Purkinje cell (primary cell): ENCODE measurements around the gene TBXA2R. TPM values are rescaled to one million over a fixed set of nuclear protein-coding genes. Genes with fewer than 3 reads are reported as not detected.

Experiments
- polyA plus RNA-seq: library from polyadenylated mRNA; unstranded; fragments of >200 nt; fragmentation: Nextera tagmentation; gene quantifications from 2 replicates; pipeline ENCODE4 v1.2.1, GENCODE V29; 2014

Gene TBXA2R
- not detected in 2 replicates for polyA plus RNA-seq

GRCh38 chr19:3606690-3607289, at the start of gene TBXA2R:
Gene TBXA2R, minus strand, starts transcription at chr19:3606875. Its CDS starts 6,241 bp downstream, at chr19:3600634.

DNA sequence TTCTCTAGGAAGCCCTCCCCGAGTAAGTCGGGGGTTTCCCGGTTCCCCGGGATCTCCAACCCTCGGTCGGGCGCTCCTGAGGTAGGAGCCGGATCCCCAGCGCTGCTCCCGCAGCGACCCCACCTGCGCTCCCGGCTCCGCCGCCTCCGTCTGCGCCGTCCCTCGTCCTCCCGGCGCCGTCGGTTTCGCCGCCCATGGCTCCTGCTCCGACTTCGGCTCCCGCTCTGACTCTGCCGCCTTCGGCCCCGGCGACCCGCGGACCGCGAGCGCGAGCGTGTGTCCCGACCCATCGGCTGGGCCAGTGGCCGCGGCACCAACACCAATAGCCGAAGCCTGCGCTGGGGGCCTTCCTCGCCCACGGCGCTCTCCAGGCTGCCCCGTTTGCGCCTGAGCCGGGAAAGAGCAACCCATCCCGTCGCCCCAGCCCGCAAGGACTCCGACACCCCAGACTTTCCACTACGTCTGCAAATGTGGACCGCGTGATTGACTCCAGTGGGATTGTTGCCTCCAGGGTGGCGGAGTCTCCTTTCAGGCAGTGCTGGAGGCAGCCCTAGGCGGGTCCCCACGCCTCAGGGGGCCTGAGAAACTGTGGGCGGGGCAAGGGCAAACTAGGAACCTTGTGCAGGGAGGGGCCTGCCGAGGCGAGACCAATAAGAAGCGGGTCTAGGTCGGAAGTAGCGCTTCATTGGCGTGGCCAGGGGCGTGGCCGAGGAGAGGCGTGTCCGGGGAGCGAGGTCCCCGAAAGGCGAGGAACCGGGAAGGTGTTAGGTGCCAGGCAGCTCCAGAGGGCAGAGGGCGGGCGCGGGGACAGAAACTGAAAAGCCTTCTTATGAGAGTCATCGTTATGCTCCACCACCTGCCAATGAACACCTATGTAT, 20.0 kb upstream of the TBXA2R start, which contains the start of gene CACTIN:
TSS of gene CACTIN (minus strand) at position 318 of the 878 bp plus-strand sequence. CDS start at position 290, 28 bp downstream.

GRCh38 chr19:3585301-3586126, 21.2 kb downstream of the TBXA2R start, which contains the start of gene GIPC3:
Gene GIPC3, plus strand, starts transcription at chr19:3585478. Its CDS starts 120 bp downstream, at chr19:3585598.

DNA sequence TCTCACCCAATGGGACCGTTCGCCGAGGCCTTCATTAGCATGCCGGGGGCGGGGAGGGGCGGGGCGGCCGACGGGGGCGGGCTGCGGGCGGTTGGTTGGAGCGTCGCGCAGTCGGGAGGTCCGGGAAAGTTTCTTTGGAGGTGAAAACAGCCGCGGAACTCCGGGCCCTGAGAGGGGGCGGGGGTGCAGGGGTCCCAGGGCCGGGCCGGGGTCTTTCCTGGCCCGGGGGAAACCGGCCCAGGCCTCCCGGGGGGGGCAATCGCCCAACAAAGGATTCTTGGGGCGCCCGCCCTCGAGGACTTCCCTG, 33.9 kb downstream of the TBXA2R start, which contains the start of gene HMG20B:
TSS of gene HMG20B (plus strand) at position 90 of the 307 bp plus-strand sequence. CDS start 366 bp downstream, outside the sequence.

DNA sequence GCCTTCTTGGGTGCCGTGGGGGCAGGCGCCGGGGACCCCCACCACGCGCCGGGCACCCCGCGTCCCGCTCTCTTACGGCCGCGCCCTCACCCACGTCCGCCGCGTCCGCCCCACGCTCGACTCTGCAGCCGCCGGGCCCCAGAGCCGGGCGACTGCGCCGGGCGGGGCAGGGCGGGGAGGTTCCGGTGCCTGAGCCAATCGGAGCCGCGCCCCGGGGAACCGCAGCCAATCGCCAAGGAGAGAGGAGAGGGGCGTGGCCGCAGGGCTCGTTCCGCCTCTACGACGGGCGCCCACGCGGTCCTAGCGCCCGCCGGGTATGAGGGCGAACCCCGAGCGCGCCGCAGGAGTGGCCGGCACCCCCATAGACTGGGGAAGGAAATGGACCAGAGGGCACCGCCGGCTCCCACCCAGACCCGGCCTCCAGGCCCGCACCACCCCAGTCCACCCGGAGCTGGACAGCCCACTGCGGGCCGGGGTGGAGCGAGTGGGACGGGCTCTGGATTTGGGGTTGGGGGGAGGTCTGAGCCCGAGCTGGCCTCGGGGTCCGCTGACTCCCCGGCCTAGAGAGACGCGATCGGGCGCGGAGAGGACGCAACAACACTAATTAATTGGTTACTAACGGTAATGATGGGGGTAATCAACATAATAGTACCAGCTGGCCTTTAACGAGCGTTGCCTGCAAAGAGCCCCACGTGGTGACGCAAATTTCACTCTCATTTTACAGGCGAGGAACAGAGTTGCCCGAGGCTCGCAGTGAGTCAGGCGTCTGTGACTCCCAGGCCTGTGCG, 49.0 kb downstream of the TBXA2R start, which contains the start of gene MFSD12:
TSS of gene MFSD12 (minus strand) at position 126 of the 788 bp plus-strand sequence. CDS start 183 bp downstream, outside the sequence.

Other genes starting within 250 kb of the TBXA2R start
- gene NFIC, start 240.3 kb downstream of the TBXA2R start, polyA plus RNA-seq: 1.4 and 5.7 TPM in 2 replicates
- 3.3 TPM in 1 of 2 replicates, not detected in the other for gene SMIM24, start 126.3 kb downstream of the TBXA2R start, polyA plus RNA-seq
- not detected in 2 replicates for gene SMIM44, start 123.4 kb downstream of the TBXA2R start, polyA plus RNA-seq
- 0.27 and 0.31 TPM in 2 replicates for gene DOHH, start 106.2 kb downstream of the TBXA2R start, polyA plus RNA-seq
- gene FZR1, start 100.6 kb downstream of the TBXA2R start, polyA plus RNA-seq: 0.38 and 1.2 TPM in 2 replicates
- not detected in 2 replicates for gene TEKTIP1, start 67.7 kb downstream of the TBXA2R start, polyA plus RNA-seq
- gene MFSD12, start 49.3 kb downstream of the TBXA2R start, polyA plus RNA-seq: 1.3 and 2.6 TPM in 2 replicates
- 0.35 and 1.9 TPM in 2 replicates for gene HMG20B, start 33.9 kb downstream of the TBXA2R start, polyA plus RNA-seq
- not detected in 2 replicates for gene GIPC3, start 21.4 kb downstream of the TBXA2R start, polyA plus RNA-seq
- gene CACTIN, start 19.9 kb upstream of the TBXA2R start, polyA plus RNA-seq: 0.78 and 3.6 TPM in 2 replicates
- 2.9 and 6.6 TPM in 2 replicates for gene PIP5K1C, start 93.6 kb upstream of the TBXA2R start, polyA plus RNA-seq
- not detected in 2 replicates for gene TJP3, start 101.5 kb upstream of the TBXA2R start, polyA plus RNA-seq
- gene APBA3, start 154.8 kb upstream of the TBXA2R start, polyA plus RNA-seq: 0.35 TPM in 2 replicates
- gene MRPL54, start 155.8 kb upstream of the TBXA2R start, polyA plus RNA-seq: 26.8 and 57.2 TPM in 2 replicates
- gene RAX2, start 165.4 kb upstream of the TBXA2R start, polyA plus RNA-seq: not detected in 2 replicates
- 0.34 TPM in 1 of 2 replicates, not detected in the other for gene MATK, start 179.5 kb upstream of the TBXA2R start, polyA plus RNA-seq